Stomach (tissue), 9 donors: ENCODE measurements around the gene GPRC5C. TPM values are rescaled to one million over a fixed set of nuclear protein-coding genes. Genes with fewer than 3 reads are reported as not detected.

Source experiments
- DNase-seq, 2 donors: peaks; one replicate each; pipeline versions ENCODE4 v3.0.0 to v3.0.0-alpha.2; 2013 to 2019
- H3K27ac ChIP-seq, 5 donors: fragments of 200-600 bp in 4 of 5; sonication (generic) in 4 of 5; one replicate each; pipeline ENCODE4 v1.5.1; 2013 to 2019; ENCODE audit warnings: mild to moderate bottlenecking in 1 of 5, moderate library complexity in 1 of 5
- H3K27me3 ChIP-seq, 3 donors: fragments of 200-600 bp; sonication (generic); one replicate each; pipeline ENCODE4 v1.5.1; 2017 to 2019; ENCODE audit warnings: mixed run types in 1 of 3
- H3K36me3 ChIP-seq, 4 donors: fragments of 200-600 bp; sonication (generic); 1 replicate in 3 of 4; 2 replicates in 1 of 4; pipeline ENCODE4 v1.5.1; 2016 to 2019
- H3K4me1 ChIP-seq, 4 donors: fragments of 200-600 bp; sonication (generic); one replicate each; pipeline ENCODE4 v1.5.1; 2016 to 2019
- H3K4me3 ChIP-seq, 4 donors: fragments of 200-600 bp; sonication (generic) in 3 of 4; one replicate each; pipeline ENCODE4 v1.5.1; 2016 to 2019; ENCODE audit warnings: mild to moderate bottlenecking in 1 of 4
- H3K9me3 ChIP-seq, 4 donors: fragments of 200-600 bp; sonication (generic); one replicate each; pipeline ENCODE4 v1.5.1; 2016 to 2019
- CTCF ChIP-seq, 7 experiments: fragments of 450-650 bp in 4 of 7; fragments of 200-600 bp in 3 of 7; sonication (generic) in 3 of 7; IDR thresholded peaks; one replicate each; pipeline ENCODE4 v1.5.1; 2016 to 2019; ENCODE audit warnings: antibody characterized with exemption in 7 of 7, control low read depth in 2 of 7, mild to moderate bottlenecking in 1 of 7
- EP300 ChIP-seq: sonication (generic); formaldehyde crosslinking; IDR thresholded peaks from one replicate; pipeline ENCODE4 v1.6.1; 2017; ENCODE audit warnings: antibody characterized with exemption
- POLR2A ChIP-seq, 4 donors: fragments of 450-650 bp; IDR thresholded peaks; one replicate each; pipeline ENCODE4 v1.6.1; 2016; ENCODE audit warnings: antibody characterized with exemption in 4 of 4, control low read depth in 2 of 4, mild to moderate bottlenecking in 1 of 4, moderate library complexity in 1 of 4
- POLR2AphosphoS5 ChIP-seq, 3 donors: sonication (generic); formaldehyde crosslinking; IDR thresholded peaks; one replicate each; pipeline ENCODE4 v1.6.1; 2016; ENCODE audit warnings: antibody characterized with exemption in 3 of 3
- WGBS, 5 donors: extraction: QIAGEN DNeasy Blood & Tissue Kit in 3 of 5; methylation state at CpG; one replicate each; pipeline versions ENCODE4 v1.1.5 to v1.1.7; 2013 to 2018; 5-methylcytosine and 5-hydroxymethylcytosine counted together
- intact Hi-C: fragments of 100-400 bp; cut with DNase I; formaldehyde crosslinking; loops from one replicate; pipeline ENCODE4 v1.15.1; 2023; ENCODE audit warnings: low total_unique reads
- polyA plus RNA-seq, 3 donors: library from polyadenylated mRNA; stranded (reverse); fragments of 200-250 nt; gene quantifications; one replicate each; pipeline ENCODE4 v1.2.3, GENCODE V29; 2013
- total RNA-seq, 5 donors: library from RNA; depleted of rRNA; stranded (reverse); fragments of >200 nt; gene quantifications; one replicate each; pipeline versions ENCODE4 v1.1.0 to v1.2.3, GENCODE V29; 2014 to 2016
- donor health status: healthy with polysubstance abuse.
- donor health status: Bipolar disorder and iron deficiency.
- donor health status: healthy.

GPRC5C gene
- total and polyA plus RNA-seq, 8 donors = 66.5 to 321 (median 129) TPM

GRCh38 chr17:74467221-74467951 lies 35.5 kb downstream of the GPRC5C start:
- DNase-seq = peak in 1 of 2 donors; percentile 27
- Histone ChIP-seq H3K4me1 (peaks cover 0 to 41% (median 11%) of the 10 kb centered on the region in 4 donors), H3K36me3 (no peaks in the 10 kb centered on the region), H3K27me3 (peaks cover 0 to 39% (median 12%) of the 10 kb centered on the region in 3 donors), H3K9me3 (no peaks in the 10 kb centered on the region), H3K4me3 (peak overlapping the region; percentile 16 to 47 (median 39)), H3K27ac (peak overlapping the region in 4 of 5 donors; percentile 38 to 80 (median 70))
- TF ChIP-seq EP300 = no peak
- intact Hi-C loops = no loop called here
- 48 to 62% (median 57%) methylated on average over 21 of the region's 21 CpGs for WGBS, 5 donors

GRCh38 chr17:74471341-74471740 lies 39.5 kb downstream of the GPRC5C start:
- no peak overlapping the region for H3K27ac ChIP-seq
- DNase-seq = no peak
- H3K27me3 ChIP-seq = peaks cover 0 to 54% (median 8%) of the 10 kb centered on the region in 3 donors
- H3K4me3 ChIP-seq = no peak overlapping the region
- 83 to 94% (median 92%) methylated on average over 3 of the region's 3 CpGs for WGBS, 5 donors
- H3K4me1 ChIP-seq = peaks cover 0 to 15% (median 7%) of the 10 kb centered on the region in 4 donors
- H3K36me3 ChIP-seq = peaks cover 0 to 6% (median 0%) of the 10 kb centered on the region in 4 donors
- H3K9me3 ChIP-seq = peaks cover 0 to 13% (median 8%) of the 10 kb centered on the region in 4 donors
- TF ChIP-seq EP300 (no peak), POLR2A (IDR thresholded peaks at IDR 0.05) (no peak), POLR2AphosphoS5 (IDR thresholded peaks at IDR 0.05) (no peak), CTCF (IDR thresholded peaks at IDR 0.05) (no peak)
- intact Hi-C loops = no loop called here

GRCh38 chr17:74472890-74473289 lies 41.0 kb downstream of the GPRC5C start:
- Histone ChIP-seq H3K9me3 (peaks cover 0 to 15% (median 9%) of the 10 kb centered on the region in 4 donors), H3K27me3 (peaks cover 0 to 44% (median 0%) of the 10 kb centered on the region in 3 donors), H3K27ac (no peak overlapping the region), H3K4me3 (no peak overlapping the region), H3K36me3 (peaks cover 0 to 6% (median 0%) of the 10 kb centered on the region in 4 donors), H3K4me1 (peaks cover 0 to 13% (median 0%) of the 10 kb centered on the region in 4 donors)
- intact Hi-C loops = no loop called here
- WGBS, 5 donors = 75 to 93% (median 82%) methylated on average over 4 of the region's 4 CpGs
- DNase-seq = no peak
- TF ChIP-seq POLR2A (IDR thresholded peaks at IDR 0.05) = no peak
- TF ChIP-seq CTCF (IDR thresholded peaks at IDR 0.05) = no peak
- no peak for TF ChIP-seq EP300
- TF ChIP-seq POLR2AphosphoS5 (IDR thresholded peaks at IDR 0.05) = no peak

GRCh38 chr17:74473294-74473693 lies 41.4 kb downstream of the GPRC5C start:
- Histone ChIP-seq H3K4me1 (peaks cover 0 to 14% (median 0%) of the 10 kb centered on the region in 4 donors), H3K36me3 (peaks cover 0 to 6% (median 0%) of the 10 kb centered on the region in 4 donors), H3K9me3 (peaks cover 0 to 15% (median 9%) of the 10 kb centered on the region in 4 donors), H3K27me3 (peaks cover 0 to 42% (median 0%) of the 10 kb centered on the region in 3 donors), H3K4me3 (no peak overlapping the region), H3K27ac (no peak overlapping the region)
- no peak for DNase-seq
- TF ChIP-seq POLR2AphosphoS5 (IDR thresholded peaks at IDR 0.05) (no peak), POLR2A (IDR thresholded peaks at IDR 0.05) (no peak), CTCF (IDR thresholded peaks at IDR 0.05) (no peak), EP300 (no peak)
- 86 to 91% (median 88%) methylated on average over 8 of the region's 8 CpGs for WGBS, 5 donors
- intact Hi-C loops = no loop called here
